PC-9 (cell line): ENCODE data around the gene LRP1B. TPM values are rescaled to one million over a fixed set of nuclear protein-coding genes. Genes with fewer than 3 reads are reported as not detected.

ENCODE experiments used
- BruUV-seq: library from RNA; stranded (reverse); fragments of 400-500 nt; replicated peaks from 2 replicates; lab custom pipeline; 2021; lab: Mats Ljungman, UMichigan
- CTCF ChIA-PET: fragments of 300-600 bp; sonication (Branson Sonifier 250); formaldehyde crosslinking; loops from one replicate; lab custom pipeline; 2022; ENCODE audit warnings: antibody characterized with exemption; lab: Charles Lee
- POLR2A ChIA-PET: fragments of 300-600 bp; sonication (Branson Sonifier 250); formaldehyde crosslinking; loops from one replicate; lab custom pipeline; 2022; ENCODE audit warnings: antibody characterized with exemption; ENCODE audit not compliant: unreplicated experiment; lab: Charles Lee
- DNase-seq, 2 experiments: peaks; one replicate each; pipeline versions ENCODE4 v3.0.0 to v3.0.0-alpha.2; 2015 to 2022; ENCODE audit warnings: mixed read lengths in 1 of 2
- H2AFZ ChIP-seq: fragments of 200-600 bp; sonication (generic); 2 replicates; pipeline ENCODE4 v1.8.1; 2017; ENCODE audit warnings: antibody characterized with exemption
- H3F3A ChIP-seq: fragments of 200-600 bp; sonication (generic); 2 replicates; pipeline ENCODE4 v1.8.1; 2017; ENCODE audit warnings: antibody characterized with exemption, mild to moderate bottlenecking, low read depth; ENCODE audit not compliant: insufficient read depth
- H3K27ac ChIP-seq: fragments of 200-600 bp; sonication (generic); 2 replicates; pipeline ENCODE4 v1.6.1; 2016; ENCODE audit warnings: mixed run types
- H3K27me3 ChIP-seq: fragments of 200-600 bp; sonication (generic); 2 replicates; pipeline ENCODE4 v1.6.1; 2016; ENCODE audit warnings: low read depth, mixed run types; ENCODE audit not compliant: insufficient read depth
- H3K36me3 ChIP-seq: fragments of 200-600 bp; sonication (generic); 2 replicates; pipeline ENCODE4 v1.6.1; 2016; ENCODE audit warnings: low read depth, mixed run types
- H3K4me1 ChIP-seq: fragments of 200-600 bp; sonication (generic); replicated peaks from 2 replicates; pipeline ENCODE4 v1.6.1; 2016; ENCODE audit warnings: mixed run types; ENCODE audit not compliant: insufficient read depth
- H3K4me2 ChIP-seq: fragments of 200-600 bp; sonication (generic); 2 replicates; pipeline ENCODE4 v1.6.1; 2017; ENCODE audit warnings: mixed run types
- H3K4me3 ChIP-seq: fragments of 200-600 bp; sonication (generic); 2 replicates; pipeline ENCODE4 v1.6.1; 2016; ENCODE audit warnings: mixed run types
- H3K79me2 ChIP-seq: fragments of 200-600 bp; sonication (generic); 2 replicates; pipeline ENCODE4 v1.6.1; 2017; ENCODE audit warnings: low read depth, mixed run types
- H3K9me2 ChIP-seq: fragments of 200-600 bp; sonication (generic); 2 replicates; pipeline ENCODE4 v1.8.1; 2017; ENCODE audit warnings: mild to moderate bottlenecking; ENCODE audit not compliant: insufficient read depth
- H3K9me3 ChIP-seq: fragments of 200-600 bp; sonication (generic); 2 replicates; pipeline ENCODE4 v1.8.1; 2016; ENCODE audit warnings: low read depth; ENCODE audit not compliant: insufficient read depth
- H4K20me1 ChIP-seq: fragments of 200-600 bp; sonication (generic); 2 replicates; pipeline ENCODE4 v1.8.1; 2017; ENCODE audit not compliant: insufficient read depth
- EZH2 ChIP-seq: fragments of 200-600 bp; sonication (generic); IDR thresholded peaks from 2 replicates; pipeline ENCODE4 v1.8.0; 2017; ENCODE audit warnings: antibody characterized with exemption, low read depth
- intact Hi-C: fragments of 100-400 bp; cut with micrococcal nuclease; formaldehyde crosslinking; loops from one replicate; pipeline ENCODE4 v1.10.0; 2022; ENCODE audit not compliant: unreplicated experiment
- total RNA-seq: library from RNA; stranded (reverse); gene quantifications from 2 replicates; pipeline ENCODE4 v1.2.3, GENCODE V29; 2021
- TF ChIP-seq, protein P1 (sequence below): fragments of 200-600 bp; sonication (generic); conservative IDR thresholded peaks from 2 replicates; pipeline ENCODE4 v1.6.1; 2017; ENCODE audit warnings: mixed run types, antibody characterized with exemption, mild to moderate bottlenecking, moderate library complexity

The LRP1B gene
- total RNA-seq, 1 experiment from 2014 or later: 1.7 TPM

DNA sequence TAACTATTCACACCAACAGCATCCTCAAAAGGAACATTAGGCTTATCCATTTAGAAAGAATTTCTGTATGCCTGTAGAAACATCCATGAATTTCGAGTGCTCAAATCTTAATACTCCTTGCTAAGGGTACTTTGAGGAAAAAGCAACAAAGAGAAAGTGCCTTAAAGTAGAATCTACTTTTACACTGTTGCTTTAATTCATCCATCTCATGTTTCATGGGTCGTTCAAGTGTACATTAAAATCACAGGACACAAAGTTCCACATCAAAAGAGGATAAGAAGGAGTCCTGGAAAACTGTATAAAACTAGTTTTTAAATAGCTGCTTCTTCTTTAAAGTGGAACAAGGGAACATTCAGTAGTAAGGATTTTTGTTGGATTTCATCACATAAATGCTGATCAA is 54.5 kb downstream of the LRP1B start:
- ChIA-PET POLR2A (no interaction called here), CTCF (no interaction called here)
- H4K20me1 ChIP-seq: no peaks in the 10 kb centered on the region
- H3K27me3 ChIP-seq: no peaks in the 10 kb centered on the region
- no peaks in the 10 kb centered on the region for H3K79me2 ChIP-seq
- intact Hi-C loops: no loop called here
- TF ChIP-seq, protein P1, sequence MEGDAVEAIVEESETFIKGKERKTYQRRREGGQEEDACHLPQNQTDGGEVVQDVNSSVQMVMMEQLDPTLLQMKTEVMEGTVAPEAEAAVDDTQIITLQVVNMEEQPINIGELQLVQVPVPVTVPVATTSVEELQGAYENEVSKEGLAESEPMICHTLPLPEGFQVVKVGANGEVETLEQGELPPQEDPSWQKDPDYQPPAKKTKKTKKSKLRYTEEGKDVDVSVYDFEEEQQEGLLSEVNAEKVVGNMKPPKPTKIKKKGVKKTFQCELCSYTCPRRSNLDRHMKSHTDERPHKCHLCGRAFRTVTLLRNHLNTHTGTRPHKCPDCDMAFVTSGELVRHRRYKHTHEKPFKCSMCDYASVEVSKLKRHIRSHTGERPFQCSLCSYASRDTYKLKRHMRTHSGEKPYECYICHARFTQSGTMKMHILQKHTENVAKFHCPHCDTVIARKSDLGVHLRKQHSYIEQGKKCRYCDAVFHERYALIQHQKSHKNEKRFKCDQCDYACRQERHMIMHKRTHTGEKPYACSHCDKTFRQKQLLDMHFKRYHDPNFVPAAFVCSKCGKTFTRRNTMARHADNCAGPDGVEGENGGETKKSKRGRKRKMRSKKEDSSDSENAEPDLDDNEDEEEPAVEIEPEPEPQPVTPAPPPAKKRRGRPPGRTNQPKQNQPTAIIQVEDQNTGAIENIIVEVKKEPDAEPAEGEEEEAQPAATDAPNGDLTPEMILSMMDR: no peak
- TF ChIP-seq EZH2: no peak
- H3K4me2 ChIP-seq: no peak overlapping the region
- no peaks in the 10 kb centered on the region for H3K4me1 ChIP-seq
- no peaks in the 10 kb centered on the region for H3K36me3 ChIP-seq
- H3K27ac ChIP-seq: no peak overlapping the region
- BruUV-seq: no TSS peak
- no peak overlapping the region for H3K4me3 ChIP-seq
- H2AFZ ChIP-seq: no peak overlapping the region
- DNase-seq: no peak
- H3F3A ChIP-seq: no peaks in the 10 kb centered on the region
- no peaks in the 10 kb centered on the region for H3K9me3 ChIP-seq
- no peaks in the 10 kb centered on the region for H3K9me2 ChIP-seq

DNA sequence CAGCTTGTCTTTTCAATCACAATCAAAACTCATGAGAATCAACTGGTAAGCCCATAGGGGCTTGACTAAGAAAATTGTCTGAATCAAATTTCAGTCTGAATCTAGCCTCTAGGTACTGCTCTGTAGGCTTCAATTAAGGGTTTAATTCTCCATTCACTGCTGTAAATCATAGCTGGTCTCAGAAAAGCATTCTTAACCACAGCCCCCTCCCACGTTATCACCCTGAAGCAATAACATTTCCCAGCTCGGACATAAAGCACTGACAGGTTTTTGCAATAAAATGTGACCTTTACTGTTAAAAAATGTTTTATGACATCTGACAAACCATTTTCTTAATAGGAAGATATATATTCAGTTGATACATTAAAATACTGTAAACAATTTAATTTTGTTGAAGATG is 55.0 kb downstream of the LRP1B start:
- no peak for DNase-seq
- Histone ChIP-seq H3K4me3 (no peak overlapping the region), H3K9me2 (no peaks in the 10 kb centered on the region), H3K27me3 (no peaks in the 10 kb centered on the region), H3K9me3 (no peaks in the 10 kb centered on the region), H3K36me3 (no peaks in the 10 kb centered on the region), H3F3A (no peaks in the 10 kb centered on the region), H3K4me1 (no peaks in the 10 kb centered on the region), H3K4me2 (no peak overlapping the region), H3K27ac (no peak overlapping the region), H3K79me2 (no peaks in the 10 kb centered on the region), H2AFZ (no peak overlapping the region), H4K20me1 (no peaks in the 10 kb centered on the region)
- TF ChIP-seq, protein P1: no peak
- TF ChIP-seq EZH2: no peak
- intact Hi-C loops: no loop called here
- ChIA-PET CTCF (no interaction called here), POLR2A (no interaction called here)
- no TSS peak for BruUV-seq

DNA sequence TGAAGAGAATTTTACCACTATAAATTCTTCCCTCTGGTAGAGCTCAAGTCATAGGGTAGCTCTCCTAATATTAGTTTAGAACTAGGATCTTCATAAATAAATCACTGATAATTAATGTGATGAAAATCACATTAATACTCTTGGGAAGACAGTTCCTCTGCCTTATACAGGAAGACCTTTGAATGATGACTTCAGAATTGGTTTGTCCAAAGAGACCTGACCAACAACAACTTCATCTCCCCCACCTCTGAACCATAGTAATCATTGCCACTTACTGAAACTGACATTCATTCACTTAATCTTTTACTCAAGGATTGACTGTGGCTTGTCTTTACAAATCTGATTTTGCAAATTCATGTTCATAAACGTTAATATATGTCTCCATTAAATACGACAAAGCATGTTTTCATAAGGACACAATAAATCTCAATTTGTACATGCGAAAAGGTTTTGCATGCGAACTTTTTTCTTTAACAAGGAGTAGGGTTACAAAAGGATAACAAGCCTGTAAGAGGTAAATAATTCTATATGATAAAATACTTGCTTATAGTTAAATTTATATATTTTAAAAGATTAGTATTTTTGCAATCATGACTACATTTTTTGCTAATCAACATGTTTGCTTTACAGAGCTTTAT is 61.4 kb downstream of the LRP1B start:
- intact Hi-C loops: no loop called here
- BruUV-seq: no TSS peak

More for the DNA sequence above, 61.4 kb downstream of the LRP1B start:
- Histone ChIP-seq H3K27me3 (no peaks in the 10 kb centered on the region), H3K79me2 (no peaks in the 10 kb centered on the region), H4K20me1 (no peaks in the 10 kb centered on the region; the same call in 1 of the 2 replicates), H3K4me1 (no peaks in the 10 kb centered on the region), H3K9me3 (no peaks in the 10 kb centered on the region), H2AFZ (no peak overlapping the region), H3K9me2 (no peaks in the 10 kb centered on the region), H3K4me3 (no peak overlapping the region), H3K36me3 (no peaks in the 10 kb centered on the region), H3K27ac (no peak overlapping the region), H3K4me2 (no peak overlapping the region), H3F3A (no peaks in the 10 kb centered on the region)
- DNase-seq: no peak
- ChIA-PET POLR2A (interaction anchor here (0.6 kb wide), 1 partner anchor 22 kb away, joined by 4 read pairs; no protein-coding TSS in a partner anchor), CTCF (no interaction called here)
- TF ChIP-seq EZH2: no peak
- TF ChIP-seq, protein P1: no peak
